ENCODE results near the gene PBX3.

Gene PBX3

DNA sequence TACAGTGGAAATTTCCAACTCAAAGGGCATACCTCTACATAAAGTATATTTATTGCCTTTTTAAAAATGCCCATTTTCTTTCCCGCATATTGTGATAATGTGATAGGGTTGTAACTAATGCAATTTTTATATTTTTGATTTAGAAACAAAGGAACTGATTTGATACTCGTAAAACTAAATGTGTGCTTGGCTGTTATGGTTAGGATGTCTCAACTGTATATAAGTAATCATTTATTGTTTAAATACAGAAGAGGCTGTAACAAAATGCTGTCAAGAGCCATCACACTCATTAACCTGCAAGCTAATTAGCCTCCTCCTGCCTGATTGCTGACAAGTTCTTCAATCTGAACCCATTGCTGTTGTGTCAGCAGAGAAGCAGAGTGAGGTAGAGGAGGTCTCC lies 149.2 kb downstream of the PBX3 start:
- H3K4me3 ChIP-seq (ENCODE audit: low read length): no peak overlapping the region
- H3K27ac ChIP-seq (ENCODE audit: low read depth, low read length): no peak overlapping the region
- 0 out of 2 replicates have a peak, but pooled peaks cover 2% of the 10 kb centered on the region for H3F3A ChIP-seq (ENCODE audit: control insufficient read depth, insufficient read depth)
- H3K36me3 ChIP-seq (ENCODE audit: control insufficient read depth, low read length): no peaks in the 10 kb centered on the region
- no peaks in the 10 kb centered on the region for H3K27me3 ChIP-seq (ENCODE audit: control insufficient read depth, low read length)
- no peaks in the 10 kb centered on the region for H3K9me2 ChIP-seq (replicated peaks; ENCODE audit: control insufficient read depth, low read length)
- TF ChIP-seq, protein P1, sequence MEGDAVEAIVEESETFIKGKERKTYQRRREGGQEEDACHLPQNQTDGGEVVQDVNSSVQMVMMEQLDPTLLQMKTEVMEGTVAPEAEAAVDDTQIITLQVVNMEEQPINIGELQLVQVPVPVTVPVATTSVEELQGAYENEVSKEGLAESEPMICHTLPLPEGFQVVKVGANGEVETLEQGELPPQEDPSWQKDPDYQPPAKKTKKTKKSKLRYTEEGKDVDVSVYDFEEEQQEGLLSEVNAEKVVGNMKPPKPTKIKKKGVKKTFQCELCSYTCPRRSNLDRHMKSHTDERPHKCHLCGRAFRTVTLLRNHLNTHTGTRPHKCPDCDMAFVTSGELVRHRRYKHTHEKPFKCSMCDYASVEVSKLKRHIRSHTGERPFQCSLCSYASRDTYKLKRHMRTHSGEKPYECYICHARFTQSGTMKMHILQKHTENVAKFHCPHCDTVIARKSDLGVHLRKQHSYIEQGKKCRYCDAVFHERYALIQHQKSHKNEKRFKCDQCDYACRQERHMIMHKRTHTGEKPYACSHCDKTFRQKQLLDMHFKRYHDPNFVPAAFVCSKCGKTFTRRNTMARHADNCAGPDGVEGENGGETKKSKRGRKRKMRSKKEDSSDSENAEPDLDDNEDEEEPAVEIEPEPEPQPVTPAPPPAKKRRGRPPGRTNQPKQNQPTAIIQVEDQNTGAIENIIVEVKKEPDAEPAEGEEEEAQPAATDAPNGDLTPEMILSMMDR (IDR thresholded peaks at IDR 0.05; ENCODE audit: low read depth, low read length, poor library complexity, severe bottlenecking): no peak
- no peak for TF ChIP-seq EZH2phosphoT487 (IDR thresholded peaks at IDR 0.05; ENCODE audit: borderline replicate concordance, low read length)
- 0 out of 2 replicates have a peak, but pooled peaks cover 2% of the 10 kb centered on the region for H3K79me2 ChIP-seq (ENCODE audit: control insufficient read depth, low read length)
- no peaks in the 10 kb centered on the region; the same call in 1 of the 2 replicates for H4K20me1 ChIP-seq (ENCODE audit: control insufficient read depth, insufficient read depth, low read depth, low read length)
- H3K4me1 ChIP-seq (ENCODE audit: control insufficient read depth, low read length): no peaks in the 10 kb centered on the region
- no peaks in the 10 kb centered on the region for H3K9me3 ChIP-seq (ENCODE audit: control insufficient read depth, insufficient read depth, low read length)
- H3K4me2 ChIP-seq (ENCODE audit: low read length): no peak overlapping the region

DNA sequence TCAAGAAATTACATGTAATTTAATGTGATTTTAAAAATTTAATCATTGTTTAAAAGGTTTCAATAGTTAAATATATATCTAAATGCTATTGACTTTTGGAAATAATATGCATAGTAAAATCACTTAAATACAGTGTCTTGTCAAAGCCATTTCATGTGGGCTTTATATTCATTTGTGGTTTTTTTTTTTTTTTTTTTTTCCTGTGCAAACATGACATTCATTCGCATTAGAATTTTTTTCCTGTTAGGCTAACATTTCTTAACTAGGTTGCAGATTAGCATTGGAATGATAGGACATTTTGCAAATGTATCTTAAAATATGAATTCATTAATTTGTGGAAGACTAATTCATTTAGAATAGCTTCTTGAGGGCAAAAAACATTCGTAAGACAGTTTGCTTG lies 149.8 kb downstream of the PBX3 start:
- Histone ChIP-seq H3K4me2 (ENCODE audit: low read length) (no peak overlapping the region), H3F3A (ENCODE audit: control insufficient read depth, insufficient read depth) (no peaks in the 10 kb centered on the region), H3K79me2 (ENCODE audit: control insufficient read depth, low read length) (0 out of 2 replicates have a peak, but pooled peaks cover 2% of the 10 kb centered on the region), H3K9me2 (replicated peaks; ENCODE audit: control insufficient read depth, low read length) (no peaks in the 10 kb centered on the region), H3K4me3 (ENCODE audit: low read length) (no peak overlapping the region), H4K20me1 (ENCODE audit: control insufficient read depth, insufficient read depth, low read depth, low read length) (no peaks in the 10 kb centered on the region; the same call in 1 of the 2 replicates), H3K27ac (ENCODE audit: low read depth, low read length) (no peak overlapping the region), H3K36me3 (ENCODE audit: control insufficient read depth, low read length) (no peaks in the 10 kb centered on the region), H3K4me1 (ENCODE audit: control insufficient read depth, low read length) (no peaks in the 10 kb centered on the region), H3K27me3 (ENCODE audit: control insufficient read depth, low read length) (no peaks in the 10 kb centered on the region), H3K9me3 (ENCODE audit: control insufficient read depth, insufficient read depth, low read length) (no peaks in the 10 kb centered on the region)
- no peak for TF ChIP-seq EZH2phosphoT487 (IDR thresholded peaks at IDR 0.05; ENCODE audit: borderline replicate concordance, low read length)

DNA sequence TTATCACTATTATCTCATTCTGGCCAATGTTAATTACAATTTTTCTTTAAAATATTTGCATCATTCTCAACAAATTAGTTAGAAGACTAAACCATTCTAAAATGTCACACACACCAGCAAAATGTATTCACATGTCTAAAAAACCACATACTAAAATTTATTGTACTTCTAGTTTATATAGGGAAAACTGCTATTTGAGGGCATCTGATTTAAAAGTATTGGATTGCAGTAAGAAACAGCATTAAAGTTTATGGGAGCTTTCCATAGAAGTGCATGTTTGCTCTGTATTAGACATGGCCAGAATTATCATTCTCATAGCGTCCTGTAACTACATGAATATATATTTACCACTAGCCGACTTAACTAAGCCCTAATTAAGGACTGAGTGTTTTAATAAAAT lies 150.3 kb downstream of the PBX3 start:
- H3K27me3 ChIP-seq (ENCODE audit: control insufficient read depth, low read length): no peaks in the 10 kb centered on the region
- H3K4me2 ChIP-seq (ENCODE audit: low read length): no peak overlapping the region
- no peak overlapping the region for H3K4me3 ChIP-seq (ENCODE audit: low read length)
- no peaks in the 10 kb centered on the region for H3K4me1 ChIP-seq (ENCODE audit: control insufficient read depth, low read length)
- no peaks in the 10 kb centered on the region for H3K9me3 ChIP-seq (ENCODE audit: control insufficient read depth, insufficient read depth, low read length)
- no peak overlapping the region for H3K27ac ChIP-seq (ENCODE audit: low read depth, low read length)
- no peaks in the 10 kb centered on the region for H3K9me2 ChIP-seq (replicated peaks; ENCODE audit: control insufficient read depth, low read length)
- no peaks in the 10 kb centered on the region; the same call in 1 of the 2 replicates for H4K20me1 ChIP-seq (ENCODE audit: control insufficient read depth, insufficient read depth, low read depth, low read length)
- no peaks in the 10 kb centered on the region for H3F3A ChIP-seq (ENCODE audit: control insufficient read depth, insufficient read depth)
- H3K79me2 ChIP-seq (ENCODE audit: control insufficient read depth, low read length): 0 out of 2 replicates have a peak, but pooled peaks cover 2% of the 10 kb centered on the region
- TF ChIP-seq, protein P1 (IDR thresholded peaks at IDR 0.05; ENCODE audit: low read depth, low read length, poor library complexity, severe bottlenecking): no peak
- no peak for TF ChIP-seq EZH2phosphoT487 (IDR thresholded peaks at IDR 0.05; ENCODE audit: borderline replicate concordance, low read length)
- no peaks in the 10 kb centered on the region for H3K36me3 ChIP-seq (ENCODE audit: control insufficient read depth, low read length)

DNA sequence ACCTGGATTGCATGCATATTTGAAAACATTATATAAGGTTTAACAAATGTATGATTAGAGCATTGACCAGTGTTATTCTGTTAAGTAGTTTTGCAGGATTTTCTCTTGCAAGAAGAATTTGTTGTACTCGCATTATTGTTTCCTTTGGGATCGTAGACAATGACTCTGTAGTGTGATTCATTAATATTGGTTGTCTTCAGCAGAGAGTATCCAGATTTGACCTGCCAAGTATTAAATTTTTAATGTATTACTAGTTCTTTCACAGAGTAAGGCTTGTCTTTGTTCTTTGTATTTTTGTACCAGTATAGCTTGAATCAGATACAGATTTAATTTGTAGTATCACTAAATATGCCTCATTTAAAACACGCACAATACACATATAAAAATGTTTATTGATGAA lies 155.0 kb downstream of the PBX3 start:
- Histone ChIP-seq H3K4me1 (ENCODE audit: control insufficient read depth, low read length) (peaks cover 30% of the 10 kb centered on the region), H3K27me3 (ENCODE audit: control insufficient read depth, low read length) (no peaks in the 10 kb centered on the region), H3K4me3 (ENCODE audit: low read length) (no peak overlapping the region), H3K9me3 (ENCODE audit: control insufficient read depth, insufficient read depth, low read length) (no peaks in the 10 kb centered on the region), H3K36me3 (ENCODE audit: control insufficient read depth, low read length) (no peaks in the 10 kb centered on the region), H3K27ac (ENCODE audit: low read depth, low read length) (no peak overlapping the region), H3K9me2 (replicated peaks; ENCODE audit: control insufficient read depth, low read length) (no peaks in the 10 kb centered on the region), H3F3A (ENCODE audit: control insufficient read depth, insufficient read depth) (no peaks in the 10 kb centered on the region), H3K4me2 (ENCODE audit: low read length) (no peak overlapping the region), H3K79me2 (ENCODE audit: control insufficient read depth, low read length) (peaks cover 15% of the 10 kb centered on the region), H4K20me1 (ENCODE audit: control insufficient read depth, insufficient read depth, low read depth, low read length) (no peaks in the 10 kb centered on the region)
- no peak for TF ChIP-seq EZH2phosphoT487 (IDR thresholded peaks at IDR 0.05; ENCODE audit: borderline replicate concordance, low read length)
- TF ChIP-seq, protein P1 (IDR thresholded peaks at IDR 0.05; ENCODE audit: low read depth, low read length, poor library complexity, severe bottlenecking): no peak
